Mammary epithelial cell (primary cell): ENCODE results near the gene RICTOR.

Experiments used
- EZH2 ChIP-seq: IDR thresholded peaks from 2 replicates; pipeline ENCODE4 v1.6.1; 2012; ENCODE audit warnings: low read length, inconsistent platforms, borderline replicate concordance
- TF ChIP-seq, protein P1 (sequence below), 2 donors: IDR thresholded peaks in 1 of 2; conservative IDR thresholded peaks in 1 of 2; 2 replicates each; pipeline ENCODE4 v1.5.1; 2011 to 2012; ENCODE audit warnings: inconsistent platforms in 2 of 2, low read length in 2 of 2, mild to moderate bottlenecking in 2 of 2, control low read depth in 1 of 2, low read depth in 1 of 2; ENCODE audit not compliant: insufficient read depth in 1 of 2; ENCODE audit errors: extremely low read depth in 1 of 2

DNA sequence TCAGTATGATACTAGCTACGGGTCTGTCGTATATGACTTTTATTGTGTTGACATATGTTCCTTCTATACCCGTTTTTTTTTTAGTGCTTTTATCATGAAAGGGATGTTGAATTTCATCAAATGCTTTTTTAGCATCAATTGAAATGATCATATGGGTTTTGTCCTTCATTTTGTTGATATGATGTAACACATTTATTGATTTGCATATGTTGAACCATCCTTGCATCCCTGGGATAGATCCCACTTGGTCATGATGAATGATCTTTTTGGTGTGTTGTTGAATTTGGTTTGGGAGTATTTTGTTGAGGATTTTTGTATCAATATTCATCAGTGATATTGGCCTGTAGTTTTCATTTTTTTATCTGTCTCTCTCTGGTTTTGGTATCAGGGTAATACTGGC lies 177.4 kb downstream of the RICTOR start:
- TF ChIP-seq, protein P1, sequence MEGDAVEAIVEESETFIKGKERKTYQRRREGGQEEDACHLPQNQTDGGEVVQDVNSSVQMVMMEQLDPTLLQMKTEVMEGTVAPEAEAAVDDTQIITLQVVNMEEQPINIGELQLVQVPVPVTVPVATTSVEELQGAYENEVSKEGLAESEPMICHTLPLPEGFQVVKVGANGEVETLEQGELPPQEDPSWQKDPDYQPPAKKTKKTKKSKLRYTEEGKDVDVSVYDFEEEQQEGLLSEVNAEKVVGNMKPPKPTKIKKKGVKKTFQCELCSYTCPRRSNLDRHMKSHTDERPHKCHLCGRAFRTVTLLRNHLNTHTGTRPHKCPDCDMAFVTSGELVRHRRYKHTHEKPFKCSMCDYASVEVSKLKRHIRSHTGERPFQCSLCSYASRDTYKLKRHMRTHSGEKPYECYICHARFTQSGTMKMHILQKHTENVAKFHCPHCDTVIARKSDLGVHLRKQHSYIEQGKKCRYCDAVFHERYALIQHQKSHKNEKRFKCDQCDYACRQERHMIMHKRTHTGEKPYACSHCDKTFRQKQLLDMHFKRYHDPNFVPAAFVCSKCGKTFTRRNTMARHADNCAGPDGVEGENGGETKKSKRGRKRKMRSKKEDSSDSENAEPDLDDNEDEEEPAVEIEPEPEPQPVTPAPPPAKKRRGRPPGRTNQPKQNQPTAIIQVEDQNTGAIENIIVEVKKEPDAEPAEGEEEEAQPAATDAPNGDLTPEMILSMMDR (conservative IDR thresholded peaks at IDR 0.05 in 1 of 2, IDR thresholded peaks at IDR 0.05 in 1 of 2; ENCODE audit: extremely low read depth in 1 of 2, insufficient read depth in 1 of 2, low read depth in 1 of 2, low read length in 2 of 2) = no peak
- no peak for TF ChIP-seq EZH2
